HG02571 (cell line): ENCODE data around the gene DAPK1.

ENCODE experiments used
- ATAC-seq: cut with Tn5 transposase; IDR thresholded peaks from one replicate; pipeline ENCODE4 v1.9.1; 2021; ENCODE audit warnings: mild to moderate bottlenecking, moderate library complexity; ENCODE audit not compliant: unreplicated experiment

DAPK1 gene

GRCh38 chr9:87609002-87609401, 111.3 kb downstream of the DAPK1 start:
- no peak for ATAC-seq

GRCh38 chr9:87609486-87609885, 111.8 kb downstream of the DAPK1 start:
- ATAC-seq: no peak

GRCh38 chr9:87610200-87611155, 112.8 kb downstream of the DAPK1 start:
- no peak for ATAC-seq

- no peak for ATAC-seq
Measured at GRCh38 chr9:87611776-87612175, 114.1 kb downstream of the DAPK1 start.

GRCh38 chr9:87612536-87612935, 114.9 kb downstream of the DAPK1 start:
- ATAC-seq: no peak

GRCh38 chr9:87613265-87614111, 115.8 kb downstream of the DAPK1 start:
- no peak for ATAC-seq

- ATAC-seq: no peak
Measured at GRCh38 chr9:87614397-87614796, 116.7 kb downstream of the DAPK1 start.

GRCh38 chr9:87615136-87615535, 117.5 kb downstream of the DAPK1 start:
- no peak for ATAC-seq

GRCh38 chr9:87615547-87616148, 118.0 kb downstream of the DAPK1 start:
- no peak for ATAC-seq

- ATAC-seq: no peak
Measured at GRCh38 chr9:87618226-87618625, 120.6 kb downstream of the DAPK1 start.

- no peak for ATAC-seq
Measured at GRCh38 chr9:87618931-87619330, 121.3 kb downstream of the DAPK1 start.

- no peak for ATAC-seq
Measured at GRCh38 chr9:87619346-87619745, 121.7 kb downstream of the DAPK1 start.

GRCh38 chr9:87620731-87621322, 123.2 kb downstream of the DAPK1 start:
- no peak for ATAC-seq

GRCh38 chr9:87622098-87622497, 124.4 kb downstream of the DAPK1 start:
- ATAC-seq: no peak

- ATAC-seq: no peak
Measured at GRCh38 chr9:87622923-87623322, 125.3 kb downstream of the DAPK1 start.

- no peak for ATAC-seq
Measured at GRCh38 chr9:87628346-87628745, 130.7 kb downstream of the DAPK1 start.

GRCh38 chr9:87629104-87629503, 131.4 kb downstream of the DAPK1 start:
- ATAC-seq: no peak

GRCh38 chr9:87630266-87630665, 132.6 kb downstream of the DAPK1 start:
- no peak for ATAC-seq

- ATAC-seq: no peak
Measured at GRCh38 chr9:87630846-87631245, 133.2 kb downstream of the DAPK1 start.

GRCh38 chr9:87635656-87636501, 138.2 kb downstream of the DAPK1 start:
- no peak for ATAC-seq
